Measurements from ENCODE around the gene REV3L. TPM values are rescaled to one million over a fixed set of nuclear protein-coding genes. Genes with fewer than 3 reads are reported as not detected.

Gene REV3L
- total and polyA plus RNA-seq, 4 donors = 5.0 to 74.9 (median 41.2) TPM

- ATAC-seq (ENCODE audit: low FRiP score) = no peak
- WGBS, 2 donors = 90 to 93% methylated on average over 7 of the region's 7 CpGs
- Histone ChIP-seq H3K27me3 (ENCODE audit: control insufficient read depth in 1 of 2, insufficient read depth in 2 of 2, low read length in 1 of 2) (no peaks in the 10 kb centered on the region), H3K36me3 (ENCODE audit: control insufficient read depth in 1 of 2, insufficient read depth in 2 of 2, low read length in 1 of 2) (peaks cover 6 to 9% of the 10 kb centered on the region in 2 donors), H3K27ac (ENCODE audit: low read depth in 1 of 2, low read length in 2 of 2) (no peak overlapping the region), H3K4me3 (ENCODE audit: low read length in 2 of 2) (no peak overlapping the region), H3K9me3 (ENCODE audit: control insufficient read depth, low read length) (no peaks in the 10 kb centered on the region), H3K4me1 (ENCODE audit: control insufficient read depth in 1 of 2, insufficient read depth in 2 of 2, low read length in 2 of 2) (no peaks in the 10 kb centered on the region)
- intact Hi-C loops (cut with DNase I) = loop anchor here in 1 of 2 donors (10.0 kb wide), 1 partner anchor 377 kb away; no protein-coding TSS in a partner anchor
- no peak for DNase-seq
These were observed 215.2 kb downstream of the REV3L start for GRCh38 chr6:111267764-111268333.

DNA sequence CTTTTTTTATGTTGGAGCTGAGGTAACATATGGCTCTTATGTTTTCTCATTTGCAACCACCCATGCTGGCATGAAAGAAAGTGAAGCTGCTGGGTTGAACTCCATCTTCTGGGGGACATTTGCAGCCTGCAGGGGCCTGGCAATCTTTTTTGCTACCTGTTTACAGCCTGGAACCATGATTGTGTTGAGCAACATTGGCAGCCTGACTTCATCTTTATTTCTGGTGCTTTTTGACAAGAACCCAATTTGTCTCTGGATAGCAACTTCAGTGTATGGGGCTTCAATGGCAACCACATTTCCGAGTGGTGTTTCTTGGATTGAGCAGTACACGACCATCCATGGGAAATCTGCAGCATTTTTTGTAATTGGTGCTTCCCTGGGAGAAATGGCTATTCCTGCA lies 216.7 kb downstream of the REV3L start:
- Histone ChIP-seq H3K27ac (ENCODE audit: low read depth in 1 of 2, low read length in 2 of 2) (no peak overlapping the region), H3K4me1 (ENCODE audit: control insufficient read depth in 1 of 2, insufficient read depth in 2 of 2, low read length in 2 of 2) (no peaks in the 10 kb centered on the region), H3K27me3 (ENCODE audit: control insufficient read depth in 1 of 2, insufficient read depth in 2 of 2, low read length in 1 of 2) (no peaks in the 10 kb centered on the region), H3K4me3 (ENCODE audit: low read length in 2 of 2) (no peak overlapping the region), H3K9me3 (ENCODE audit: control insufficient read depth, low read length) (no peaks in the 10 kb centered on the region), H3K36me3 (ENCODE audit: control insufficient read depth in 1 of 2, insufficient read depth in 2 of 2, low read length in 1 of 2) (peaks cover 6 to 9% of the 10 kb centered on the region in 2 donors)
- intact Hi-C loops (cut with DNase I) = loop anchor here in 1 of 2 donors (10.0 kb wide), 1 partner anchor 379 kb away; no protein-coding TSS in a partner anchor
- ATAC-seq (ENCODE audit: low FRiP score) (no peak), DNase-seq (no peak)
- 90 to 97% methylated on average over 2 of the region's 2 CpGs for WGBS, 2 donors

GRCh38 chr6:111265842-111266241 lies 217.2 kb downstream of the REV3L start:
- intact Hi-C loops (cut with DNase I) = loop anchor here in 1 of 2 donors (10.0 kb wide), 1 partner anchor 379 kb away; no protein-coding TSS in a partner anchor
- WGBS, 2 donors = 88 to 90% methylated on average over 6 of the region's 6 CpGs
- Histone ChIP-seq H3K4me3 (ENCODE audit: low read length in 2 of 2) (no peak overlapping the region), H3K36me3 (ENCODE audit: control insufficient read depth in 1 of 2, insufficient read depth in 2 of 2, low read length in 1 of 2) (peaks cover 6 to 9% of the 10 kb centered on the region in 2 donors), H3K27ac (ENCODE audit: low read depth in 1 of 2, low read length in 2 of 2) (no peak overlapping the region), H3K9me3 (ENCODE audit: control insufficient read depth, low read length) (no peaks in the 10 kb centered on the region), H3K27me3 (ENCODE audit: control insufficient read depth in 1 of 2, insufficient read depth in 2 of 2, low read length in 1 of 2) (no peaks in the 10 kb centered on the region), H3K4me1 (ENCODE audit: control insufficient read depth in 1 of 2, insufficient read depth in 2 of 2, low read length in 2 of 2) (no peaks in the 10 kb centered on the region)
- no peak for ATAC-seq (ENCODE audit: low FRiP score)
- DNase-seq = no peak

DNA sequence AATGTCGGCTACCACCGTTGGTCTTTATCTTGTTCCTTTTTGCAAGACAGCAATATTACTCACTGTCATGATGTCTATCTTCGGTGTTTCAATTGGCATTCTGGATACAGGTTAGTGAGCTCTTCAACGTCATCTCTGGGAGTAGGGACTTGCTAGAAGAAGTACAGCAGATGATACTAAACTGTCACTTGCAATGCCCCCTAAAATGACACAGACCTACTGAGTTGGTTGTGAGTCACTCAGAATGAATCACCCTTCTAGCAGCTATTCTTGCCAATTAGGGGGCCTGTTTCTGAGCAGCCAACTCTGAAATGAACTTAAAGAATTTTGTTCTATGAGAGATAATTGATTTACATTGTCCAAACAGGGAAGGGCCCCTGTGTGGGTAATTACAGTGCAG lies 219.2 kb downstream of the REV3L start:
- no peaks in the 10 kb centered on the region for H3K27me3 ChIP-seq (ENCODE audit: control insufficient read depth in 1 of 2, insufficient read depth in 2 of 2, low read length in 1 of 2)
- WGBS, 2 donors = 89 to 92% methylated on average over 4 of the region's 4 CpGs
- H3K4me3 ChIP-seq (ENCODE audit: low read length in 2 of 2) = no peak overlapping the region
- DNase-seq (no peak), ATAC-seq (ENCODE audit: low FRiP score) (no peak)
- intact Hi-C loops (cut with DNase I) = loop anchor here in 1 of 2 donors (10.0 kb wide), 1 partner anchor 381 kb away; no protein-coding TSS in a partner anchor
- no peaks in the 10 kb centered on the region for H3K9me3 ChIP-seq (ENCODE audit: control insufficient read depth, low read length)
- H3K4me1 ChIP-seq (ENCODE audit: control insufficient read depth in 1 of 2, insufficient read depth in 2 of 2, low read length in 2 of 2) = peaks cover 0 to 4% of the 10 kb centered on the region in 2 donors
- peaks cover 6% of the 10 kb centered on the region in 2 donors for H3K36me3 ChIP-seq (ENCODE audit: control insufficient read depth in 1 of 2, insufficient read depth in 2 of 2, low read length in 1 of 2)
- no peak overlapping the region for H3K27ac ChIP-seq (ENCODE audit: low read depth in 1 of 2, low read length in 2 of 2)

DNA sequence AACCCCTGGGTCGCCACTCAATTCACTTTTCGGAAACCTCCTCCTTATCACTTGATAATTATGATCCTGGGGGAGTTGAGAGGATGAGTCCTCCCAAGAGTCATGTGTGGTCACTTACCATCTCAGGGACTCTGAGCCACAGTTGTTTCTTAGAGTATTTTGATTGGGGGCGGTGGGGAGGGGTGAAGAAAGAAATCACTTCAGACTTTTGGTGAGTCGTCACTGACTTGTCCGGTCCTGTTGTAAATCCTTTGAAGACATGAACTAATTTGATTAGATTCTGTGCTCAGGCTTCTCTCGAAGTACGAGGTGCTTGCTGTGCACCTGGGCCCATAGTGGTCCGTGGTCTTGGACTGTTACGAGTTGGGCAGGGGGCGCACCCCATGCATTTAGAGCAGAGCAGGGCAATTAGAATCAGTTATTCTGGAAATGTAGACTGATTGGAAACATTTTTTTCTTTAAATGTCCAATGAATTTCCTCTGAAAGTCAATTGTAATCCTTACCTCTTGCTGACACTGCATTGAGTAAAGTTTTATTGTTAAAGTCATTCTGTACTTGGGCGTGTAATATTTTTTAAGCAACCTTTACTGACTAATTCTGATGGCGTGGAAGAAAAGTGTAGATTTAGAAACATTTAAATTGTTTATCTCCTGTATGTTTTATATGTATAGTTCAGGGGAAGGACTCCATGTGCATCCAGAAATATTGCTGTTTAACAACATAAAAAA lies 222.3 kb downstream of the REV3L start:
- 84 to 89% methylated on average over 12 of the region's 12 CpGs for WGBS, 2 donors
- Histone ChIP-seq H3K27ac (ENCODE audit: low read depth in 1 of 2, low read length in 2 of 2) (no peak overlapping the region), H3K4me1 (ENCODE audit: control insufficient read depth in 1 of 2, insufficient read depth in 2 of 2, low read length in 2 of 2) (peaks cover 0 to 4% of the 10 kb centered on the region in 2 donors), H3K27me3 (ENCODE audit: control insufficient read depth in 1 of 2, insufficient read depth in 2 of 2, low read length in 1 of 2) (no peaks in the 10 kb centered on the region), H3K36me3 (ENCODE audit: control insufficient read depth in 1 of 2, insufficient read depth in 2 of 2, low read length in 1 of 2) (no peaks in the 10 kb centered on the region), H3K9me3 (ENCODE audit: control insufficient read depth, low read length) (no peaks in the 10 kb centered on the region), H3K4me3 (ENCODE audit: low read length in 2 of 2) (no peak overlapping the region)
- DNase-seq = no peak
- no peak for ATAC-seq (ENCODE audit: low FRiP score)
- intact Hi-C loops (cut with DNase I) = loop anchor here in 1 of 2 donors (10.0 kb wide), 1 partner anchor 384 kb away; no protein-coding TSS in a partner anchor

DNA sequence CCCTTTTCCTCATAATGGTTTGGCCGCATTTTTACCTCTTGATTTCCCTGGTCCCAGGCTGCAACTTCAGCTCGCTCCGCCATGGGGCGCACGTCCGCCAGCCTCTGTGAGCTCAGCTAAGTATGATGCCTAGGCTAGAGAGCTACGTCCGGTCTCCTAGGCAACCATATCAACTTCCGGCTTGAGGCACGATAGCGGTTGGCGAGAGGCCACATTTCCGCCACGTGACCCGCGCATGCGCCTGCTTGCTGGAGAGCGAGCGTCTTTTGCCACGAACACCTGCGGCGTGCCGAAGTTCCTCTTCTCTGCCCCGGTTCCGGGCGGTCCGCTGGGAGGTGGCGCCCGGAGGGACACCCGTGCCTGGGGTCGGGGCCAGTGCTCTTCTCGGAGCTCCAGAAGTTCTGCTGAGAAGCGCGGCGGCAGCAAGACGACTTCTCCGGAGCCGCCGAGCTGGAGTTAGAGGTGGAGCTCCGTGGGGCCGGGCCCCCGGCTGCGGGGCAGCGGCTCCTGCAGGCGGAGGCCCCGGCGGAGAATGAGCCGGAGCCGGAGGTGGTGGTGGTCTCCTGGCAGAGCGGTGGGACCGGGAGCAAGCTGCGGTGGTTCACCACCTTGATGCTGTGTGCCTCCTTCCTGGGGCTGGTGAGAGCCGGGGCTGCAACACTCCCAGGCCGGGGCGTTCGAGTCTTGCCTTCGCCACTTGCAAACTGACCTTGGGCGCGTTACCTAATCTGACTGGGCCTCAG lies 223.8 kb downstream of the REV3L start:
- no peaks in the 10 kb centered on the region for H3K36me3 ChIP-seq (ENCODE audit: control insufficient read depth in 1 of 2, insufficient read depth in 2 of 2, low read length in 1 of 2)
- WGBS, 2 donors = 1% methylated on average over 52 to 59 of the region's 59 CpGs
- no peaks in the 10 kb centered on the region for H3K27me3 ChIP-seq (ENCODE audit: control insufficient read depth in 1 of 2, insufficient read depth in 2 of 2, low read length in 1 of 2)
- ATAC-seq (ENCODE audit: low FRiP score) = peak; percentile 100
- peak; percentile 99 to 100 for DNase-seq
- peak overlapping the region in 1 of 2 donors; percentile 72 for H3K27ac ChIP-seq (ENCODE audit: low read depth in 1 of 2, low read length in 2 of 2)
- peak overlapping the region; percentile 48 to 53 for H3K4me3 ChIP-seq (ENCODE audit: low read length in 2 of 2)
- H3K9me3 ChIP-seq (ENCODE audit: control insufficient read depth, low read length) = no peaks in the 10 kb centered on the region
- intact Hi-C loops (cut with DNase I) = loop anchor here in 1 of 2 donors (5.0 kb wide), 2 partner anchors 223 to 383 kb away; partner anchors contain the start of gene REV3L
- peaks cover 0 to 4% of the 10 kb centered on the region in 2 donors for H3K4me1 ChIP-seq (ENCODE audit: control insufficient read depth in 1 of 2, insufficient read depth in 2 of 2, low read length in 2 of 2)

- ATAC-seq (ENCODE audit: low FRiP score) (no peak), DNase-seq (no peak)
- Histone ChIP-seq H3K27me3 (ENCODE audit: control insufficient read depth in 1 of 2, insufficient read depth in 2 of 2, low read length in 1 of 2) (no peaks in the 10 kb centered on the region), H3K36me3 (ENCODE audit: control insufficient read depth in 1 of 2, insufficient read depth in 2 of 2, low read length in 1 of 2) (no peaks in the 10 kb centered on the region), H3K4me1 (ENCODE audit: control insufficient read depth in 1 of 2, insufficient read depth in 2 of 2, low read length in 2 of 2) (peaks cover 0 to 4% of the 10 kb centered on the region in 2 donors), H3K27ac (ENCODE audit: low read depth in 1 of 2, low read length in 2 of 2) (no peak overlapping the region), H3K4me3 (ENCODE audit: low read length in 2 of 2) (no peak overlapping the region), H3K9me3 (ENCODE audit: control insufficient read depth, low read length) (no peaks in the 10 kb centered on the region)
- intact Hi-C loops (cut with DNase I) = loop anchor here in 1 of 2 donors (5.0 kb wide), 2 partner anchors 224 to 384 kb away; partner anchors contain the start of gene REV3L
- 2 to 3% methylated on average over 18 of the region's 18 CpGs for WGBS, 2 donors
These were observed 224.4 kb downstream of the REV3L start for GRCh38 chr6:111258615-111259088.

- ATAC-seq (ENCODE audit: low FRiP score) (no peak), DNase-seq (no peak)
- H3K4me1 ChIP-seq (ENCODE audit: control insufficient read depth in 1 of 2, insufficient read depth in 2 of 2, low read length in 2 of 2) = peaks cover 0 to 4% of the 10 kb centered on the region in 2 donors
- H3K4me3 ChIP-seq (ENCODE audit: low read length in 2 of 2) = no peak overlapping the region
- 92 to 94% methylated on average over 13 of the region's 13 CpGs for WGBS, 2 donors
- H3K27me3 ChIP-seq (ENCODE audit: control insufficient read depth in 1 of 2, insufficient read depth in 2 of 2, low read length in 1 of 2) = no peaks in the 10 kb centered on the region
- H3K9me3 ChIP-seq (ENCODE audit: control insufficient read depth, low read length) = no peaks in the 10 kb centered on the region
- H3K36me3 ChIP-seq (ENCODE audit: control insufficient read depth in 1 of 2, insufficient read depth in 2 of 2, low read length in 1 of 2) = no peaks in the 10 kb centered on the region
- H3K27ac ChIP-seq (ENCODE audit: low read depth in 1 of 2, low read length in 2 of 2) = no peak overlapping the region
- intact Hi-C loops (cut with DNase I) = loop anchor here in 1 of 2 donors (5.0 kb wide), 2 partner anchors 224 to 384 kb away; partner anchors contain the start of gene REV3L
These were observed 225.0 kb downstream of the REV3L start for GRCh38 chr6:111258010-111258409.
